ENCODE results near the gene ARL15. TPM values are rescaled to one million over a fixed set of nuclear protein-coding genes. Genes with fewer than 3 reads are reported as not detected.
A peak's percentile ranks its signal among the peaks of the same experiment; 100 is the strongest.

The ARL15 gene
- total RNA-seq, 6 experiments from 2014 or later: 9.8 to 16.0 (median 13.4) TPM

DNA sequence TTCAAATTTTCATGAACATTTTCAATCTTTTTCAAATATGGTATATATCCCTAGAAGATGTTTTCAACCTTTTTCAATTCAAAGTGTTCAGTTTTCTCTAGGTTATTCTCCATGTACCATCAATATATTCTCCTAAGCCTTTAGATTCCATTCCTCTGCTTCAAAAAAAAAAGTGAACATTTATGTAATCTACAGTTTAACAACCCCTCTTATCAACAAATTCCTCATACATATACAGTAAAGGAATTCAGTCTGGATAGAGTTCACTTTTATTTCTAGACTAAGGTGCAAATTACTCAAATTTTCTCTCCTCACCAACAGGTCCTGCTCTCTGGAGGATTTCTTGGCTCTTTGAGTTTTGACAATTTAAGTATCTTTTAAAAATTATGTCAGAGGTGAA is 150.0 kb downstream of the ARL15 start:
- H3K9me3 Mint-ChIP-seq: no peaks in the 10 kb centered on the region
- H3K4me3 Mint-ChIP-seq: no peak overlapping the region
- DNase-seq: no peak
- no peak overlapping the region for H3K27ac Mint-ChIP-seq
- peaks cover 9% of the 10 kb centered on the region; the same call in 1 of the 2 replicates for H3K36me3 Mint-ChIP-seq (ENCODE audit: low read depth)
- TF ChIP-seq, protein P1, sequence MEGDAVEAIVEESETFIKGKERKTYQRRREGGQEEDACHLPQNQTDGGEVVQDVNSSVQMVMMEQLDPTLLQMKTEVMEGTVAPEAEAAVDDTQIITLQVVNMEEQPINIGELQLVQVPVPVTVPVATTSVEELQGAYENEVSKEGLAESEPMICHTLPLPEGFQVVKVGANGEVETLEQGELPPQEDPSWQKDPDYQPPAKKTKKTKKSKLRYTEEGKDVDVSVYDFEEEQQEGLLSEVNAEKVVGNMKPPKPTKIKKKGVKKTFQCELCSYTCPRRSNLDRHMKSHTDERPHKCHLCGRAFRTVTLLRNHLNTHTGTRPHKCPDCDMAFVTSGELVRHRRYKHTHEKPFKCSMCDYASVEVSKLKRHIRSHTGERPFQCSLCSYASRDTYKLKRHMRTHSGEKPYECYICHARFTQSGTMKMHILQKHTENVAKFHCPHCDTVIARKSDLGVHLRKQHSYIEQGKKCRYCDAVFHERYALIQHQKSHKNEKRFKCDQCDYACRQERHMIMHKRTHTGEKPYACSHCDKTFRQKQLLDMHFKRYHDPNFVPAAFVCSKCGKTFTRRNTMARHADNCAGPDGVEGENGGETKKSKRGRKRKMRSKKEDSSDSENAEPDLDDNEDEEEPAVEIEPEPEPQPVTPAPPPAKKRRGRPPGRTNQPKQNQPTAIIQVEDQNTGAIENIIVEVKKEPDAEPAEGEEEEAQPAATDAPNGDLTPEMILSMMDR (IDR thresholded peaks at IDR 0.05): no peak
- H3K4me1 Mint-ChIP-seq (ENCODE audit: low read depth): peaks cover 19% of the 10 kb centered on the region
- H3K27me3 Mint-ChIP-seq (ENCODE audit: insufficient read depth): no peaks in the 10 kb centered on the region; the same call in 1 of the 2 replicates

DNA sequence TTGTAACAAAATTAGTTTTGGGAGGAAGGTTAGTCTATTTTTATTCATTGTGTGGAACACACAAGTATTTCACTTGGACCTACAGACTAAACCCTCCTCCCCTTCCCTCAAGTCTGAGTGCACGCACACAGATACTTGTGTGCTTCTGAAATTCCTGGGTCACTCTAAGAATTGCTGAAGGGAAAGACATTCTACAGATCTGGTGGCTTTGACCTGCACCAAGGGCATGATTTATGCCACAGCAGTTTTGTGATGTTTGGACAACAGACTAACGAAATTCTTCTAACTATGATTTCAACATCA is 150.5 kb downstream of the ARL15 start:
- Mint-ChIP-seq H3K27ac (no peak overlapping the region; the same call in 1 of the 2 replicates), H3K4me3 (no peak overlapping the region), H3K27me3 (ENCODE audit: insufficient read depth) (no peaks in the 10 kb centered on the region; the same call in 1 of the 2 replicates), H3K9me3 (no peaks in the 10 kb centered on the region), H3K36me3 (ENCODE audit: low read depth) (peaks cover 7% of the 10 kb centered on the region; the same call in 1 of the 2 replicates), H3K4me1 (ENCODE audit: low read depth) (peaks cover 19% of the 10 kb centered on the region)
- TF ChIP-seq, protein P1 (IDR thresholded peaks at IDR 0.05): no peak
- DNase-seq: no peak

DNA sequence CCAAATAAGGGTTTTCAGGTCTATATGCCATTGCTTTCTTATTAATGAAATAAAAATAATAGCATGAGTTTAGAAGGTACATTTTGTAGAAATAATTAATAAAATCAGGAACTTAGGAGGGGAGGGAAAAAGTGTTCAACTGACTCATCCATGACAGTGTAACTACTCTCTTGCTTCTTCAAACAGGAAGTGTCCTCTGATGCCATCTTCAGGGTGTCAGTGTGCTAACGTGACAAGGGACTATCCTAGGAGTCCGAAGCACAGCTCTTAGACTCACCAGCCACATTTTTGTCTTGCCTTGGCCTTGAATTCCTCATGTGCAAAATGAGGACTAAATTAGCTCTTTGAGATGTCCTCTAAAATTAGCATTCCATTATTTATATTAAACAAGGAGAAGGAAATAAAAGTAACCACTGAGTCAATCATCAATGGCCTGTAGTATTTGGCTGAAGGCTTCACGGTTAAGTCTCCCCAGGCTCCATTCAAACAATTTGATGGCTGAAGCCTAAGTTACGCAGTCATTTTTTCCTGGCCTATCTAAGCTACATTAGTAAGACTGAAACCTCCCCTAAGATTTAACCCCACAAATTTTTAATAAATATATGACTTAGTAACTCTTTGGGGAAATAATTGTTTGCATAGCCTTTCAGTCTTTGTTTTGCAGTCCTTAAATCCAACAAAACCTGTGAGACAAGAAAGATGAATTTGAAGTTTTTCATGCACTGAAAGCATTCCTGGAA is 151.1 kb downstream of the ARL15 start:
- TF ChIP-seq, protein P1 (IDR thresholded peaks at IDR 0.05): peak; percentile 36; the same call in 1 of the 2 replicates
- Mint-ChIP-seq H3K27me3 (ENCODE audit: insufficient read depth) (no peaks in the 10 kb centered on the region; the same call in 1 of the 2 replicates), H3K4me1 (ENCODE audit: low read depth) (peaks cover 19% of the 10 kb centered on the region), H3K9me3 (no peaks in the 10 kb centered on the region), H3K36me3 (ENCODE audit: low read depth) (peaks cover 2% of the 10 kb centered on the region; the same call in 1 of the 2 replicates), H3K4me3 (peak overlapping the region; percentile 26), H3K27ac (peak overlapping the region; percentile 83)
- peak; percentile 74 for DNase-seq

DNA sequence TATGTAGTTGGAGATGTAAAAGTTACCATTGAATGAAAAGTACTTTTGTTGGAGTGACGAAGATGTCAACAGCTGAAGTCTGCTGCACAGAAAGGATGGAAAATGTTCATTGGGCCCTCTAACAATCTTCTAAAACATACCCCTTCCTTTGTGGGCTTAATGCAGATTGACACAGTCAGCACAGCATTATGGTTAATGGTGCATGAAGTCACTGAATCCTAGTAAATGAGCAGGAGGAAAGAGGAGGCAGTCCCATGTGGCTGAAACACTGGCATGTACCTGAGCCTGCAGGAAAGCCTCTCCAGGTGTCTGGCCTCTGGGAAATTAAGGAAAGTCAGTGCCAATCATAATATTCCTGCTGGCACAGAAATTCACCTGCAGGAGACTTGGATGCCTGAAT is 153.8 kb downstream of the ARL15 start:
- Mint-ChIP-seq H3K27me3 (ENCODE audit: insufficient read depth) (no peaks in the 10 kb centered on the region), H3K36me3 (ENCODE audit: low read depth) (no peaks in the 10 kb centered on the region), H3K4me3 (no peak overlapping the region), H3K4me1 (ENCODE audit: low read depth) (peaks cover 26% of the 10 kb centered on the region), H3K9me3 (no peaks in the 10 kb centered on the region), H3K27ac (no peak overlapping the region)
- DNase-seq: no peak
- TF ChIP-seq, protein P1 (IDR thresholded peaks at IDR 0.05): no peak

DNA sequence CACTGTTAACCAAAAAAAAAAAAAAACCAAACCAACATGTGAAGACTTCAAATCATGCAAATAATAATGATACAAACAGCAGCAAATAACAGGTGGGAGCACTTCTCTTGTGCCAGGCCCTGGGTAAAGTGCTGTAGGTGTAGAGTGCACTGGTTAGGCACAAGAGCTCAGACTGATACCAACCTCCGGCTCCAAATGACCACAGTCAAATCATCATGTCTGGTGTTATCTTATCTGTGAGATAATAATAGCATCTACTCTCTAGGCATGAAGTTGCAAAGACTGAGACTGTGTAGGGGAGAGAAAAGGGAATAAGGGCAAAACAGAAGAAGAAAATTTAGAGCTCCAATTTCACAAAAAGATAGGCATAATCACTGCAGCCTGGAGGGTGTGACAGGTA is 159.5 kb downstream of the ARL15 start:
- Mint-ChIP-seq H3K36me3 (ENCODE audit: low read depth) (no peaks in the 10 kb centered on the region), H3K27me3 (ENCODE audit: insufficient read depth) (no peaks in the 10 kb centered on the region), H3K4me3 (no peak overlapping the region), H3K27ac (no peak overlapping the region), H3K4me1 (ENCODE audit: low read depth) (peaks cover 15% of the 10 kb centered on the region), H3K9me3 (no peaks in the 10 kb centered on the region)
- TF ChIP-seq, protein P1 (IDR thresholded peaks at IDR 0.05): no peak
- DNase-seq: no peak

Data from HFFc6 (cell line).